Activated T-cell treated with anti-CD3 and anti-CD28 coated beads, Interleukin-2, amount 50 U/mL, for 72 hours (primary cell): ENCODE data around the gene IGF2. TPM values are rescaled to one million over a fixed set of nuclear protein-coding genes. Genes with fewer than 3 reads are reported as not detected.
"Not testable (repeated sequence)": the region's sequence is repeated elsewhere in the genome, so short reads cannot be mapped to it uniquely, and the experiment has no call there.

Experiments used
- ATAC-seq, 2 donors: fragments of 150-1000 bp; cut with Tn5 transposase; replicated peaks in 1 of 2; 2 replicates each; pipeline ENCODE4 v1.10.0; 2021; ENCODE audit warnings: moderate library complexity in 2 of 2, mild to moderate bottlenecking in 1 of 2
- DNase-seq, 2 donors: peaks; one replicate each; pipeline ENCODE4 v3.0.0; 2021 to 2022; ENCODE audit warnings: mixed read lengths in 1 of 2
- H3K27ac Mint-ChIP-seq: one replicate; pipeline ENCODE4 v1.8.0; 2022; ENCODE audit warnings: mild to moderate bottlenecking, moderate library complexity, mixed read lengths
- H3K27me3 Mint-ChIP-seq: one replicate; pipeline ENCODE4 v1.8.0; 2022; ENCODE audit warnings: low read depth, mixed read lengths
- H3K36me3 Mint-ChIP-seq, 2 donors: one replicate each; pipeline ENCODE4 v1.8.0; 2022; ENCODE audit warnings: mixed read lengths in 2 of 2, mild to moderate bottlenecking in 1 of 2; ENCODE audit not compliant: insufficient read depth in 2 of 2
- H3K4me1 Mint-ChIP-seq: one replicate; pipeline ENCODE4 v1.8.0; 2022; ENCODE audit warnings: low read depth, mixed read lengths
- H3K4me3 Mint-ChIP-seq, 2 donors: one replicate each; pipeline ENCODE4 v1.8.0; 2022; ENCODE audit warnings: mild to moderate bottlenecking in 2 of 2, mixed read lengths in 2 of 2, moderate library complexity in 2 of 2
- H3K9me3 Mint-ChIP-seq, 2 donors: one replicate each; pipeline ENCODE4 v1.8.0; 2022; ENCODE audit warnings: mixed read lengths in 2 of 2
- total RNA-seq, 2 donors: library from RNA; stranded (reverse); gene quantifications; one replicate each; pipeline ENCODE4 v1.2.3, GENCODE V29; 2022

Gene IGF2
- total RNA-seq, 2 donors from 2014 or later = 2.0 to 40.4 TPM

- no peak overlapping the region for H3K4me3 Mint-ChIP-seq
- no peak overlapping the region for H3K27ac Mint-ChIP-seq
- ATAC-seq = no peak
- peaks cover 10 to 13% of the 10 kb centered on the region in 2 donors for H3K9me3 Mint-ChIP-seq
- no peaks in the 10 kb centered on the region for H3K4me1 Mint-ChIP-seq
- no peak for DNase-seq
- peaks cover 29% of the 10 kb centered on the region for H3K27me3 Mint-ChIP-seq
- H3K36me3 Mint-ChIP-seq = peaks cover 0 to 4% of the 10 kb centered on the region in 2 donors
Measured at GRCh38 chr11:2126520-2127085, 12.6 kb downstream of the IGF2 start.

- not testable (repeated sequence) for H3K9me3 Mint-ChIP-seq, H3K4me1 Mint-ChIP-seq, DNase-seq, H3K4me3 Mint-ChIP-seq, ATAC-seq, H3K27ac Mint-ChIP-seq, H3K36me3 Mint-ChIP-seq
- peaks cover 23% of the 10 kb centered on the region for H3K27me3 Mint-ChIP-seq
Measured at GRCh38 chr11:2124736-2125484, 14.3 kb downstream of the IGF2 start.

- DNase-seq (no peak), ATAC-seq (no peak)
- Mint-ChIP-seq H3K27ac (no peak overlapping the region), H3K27me3 (peaks cover 28% of the 10 kb centered on the region), H3K4me1 (no peaks in the 10 kb centered on the region), H3K4me3 (no peak overlapping the region), H3K36me3 (no peaks in the 10 kb centered on the region), H3K9me3 (peaks cover 7 to 9% of the 10 kb centered on the region in 2 donors)
Measured at GRCh38 chr11:2123628-2123960, 15.6 kb downstream of the IGF2 start.

- DNase-seq (no peak), ATAC-seq (no peak)
- H3K27me3 Mint-ChIP-seq = peaks cover 32% of the 10 kb centered on the region
- no peak overlapping the region for H3K27ac Mint-ChIP-seq
- H3K4me3 Mint-ChIP-seq = no peak overlapping the region
- H3K36me3 Mint-ChIP-seq = no peaks in the 10 kb centered on the region
- no peaks in the 10 kb centered on the region for H3K4me1 Mint-ChIP-seq
- peaks cover 7 to 9% of the 10 kb centered on the region in 2 donors for H3K9me3 Mint-ChIP-seq
Measured at GRCh38 chr11:2122907-2123627, 16.1 kb downstream of the IGF2 start.

GRCh38 chr11:2122222-2122906 is 16.8 kb downstream of the IGF2 start:
- H3K27me3 Mint-ChIP-seq = peaks cover 39% of the 10 kb centered on the region
- no peaks in the 10 kb centered on the region for H3K36me3 Mint-ChIP-seq
- H3K27ac Mint-ChIP-seq = no peak overlapping the region
- ATAC-seq (no peak), DNase-seq (no peak)
- H3K4me3 Mint-ChIP-seq = no peak overlapping the region
- no peaks in the 10 kb centered on the region for H3K4me1 Mint-ChIP-seq
- peaks cover 7 to 11% of the 10 kb centered on the region in 2 donors for H3K9me3 Mint-ChIP-seq

- ATAC-seq (no peak), DNase-seq (no peak)
- Mint-ChIP-seq H3K36me3 (no peaks in the 10 kb centered on the region), H3K27ac (no peak overlapping the region), H3K4me3 (no peak overlapping the region), H3K4me1 (no peaks in the 10 kb centered on the region), H3K27me3 (peaks cover 46% of the 10 kb centered on the region), H3K9me3 (peaks cover 7 to 11% of the 10 kb centered on the region in 2 donors)
Measured at GRCh38 chr11:2121227-2122130, 17.7 kb downstream of the IGF2 start.

GRCh38 chr11:2120359-2121100 is 18.7 kb downstream of the IGF2 start:
- Mint-ChIP-seq H3K36me3 (no peaks in the 10 kb centered on the region), H3K4me1 (no peaks in the 10 kb centered on the region), H3K27me3 (peaks cover 52% of the 10 kb centered on the region), H3K9me3 (peaks cover 5% of the 10 kb centered on the region in 2 donors), H3K4me3 (no peak overlapping the region), H3K27ac (no peak overlapping the region)
- DNase-seq = no peak
- no peak for ATAC-seq

- peaks cover 40% of the 10 kb centered on the region for H3K27me3 Mint-ChIP-seq
- H3K9me3 Mint-ChIP-seq = peaks cover 0 to 2% of the 10 kb centered on the region in 2 donors
- H3K27ac Mint-ChIP-seq = no peak overlapping the region
- no peaks in the 10 kb centered on the region for H3K36me3 Mint-ChIP-seq
- no peak for DNase-seq
- no peaks in the 10 kb centered on the region for H3K4me1 Mint-ChIP-seq
- H3K4me3 Mint-ChIP-seq = no peak overlapping the region
- ATAC-seq = no peak
Measured at GRCh38 chr11:2118677-2119076, 20.5 kb downstream of the IGF2 start.

- no peak for ATAC-seq
- Mint-ChIP-seq H3K4me3 (no peak overlapping the region), H3K27me3 (peaks cover 38% of the 10 kb centered on the region), H3K9me3 (peaks cover 0 to 2% of the 10 kb centered on the region in 2 donors), H3K27ac (no peak overlapping the region), H3K36me3 (no peaks in the 10 kb centered on the region), H3K4me1 (no peaks in the 10 kb centered on the region)
- no peak for DNase-seq
Measured at GRCh38 chr11:2116680-2117079, 22.5 kb downstream of the IGF2 start.

GRCh38 chr11:2115308-2115707 is 23.9 kb downstream of the IGF2 start:
- Mint-ChIP-seq H3K27ac (no peak overlapping the region), H3K4me1 (no peaks in the 10 kb centered on the region), H3K9me3 (peaks cover 0 to 2% of the 10 kb centered on the region in 2 donors), H3K4me3 (no peak overlapping the region), H3K27me3 (peaks cover 40% of the 10 kb centered on the region), H3K36me3 (no peaks in the 10 kb centered on the region)
- ATAC-seq (no peak), DNase-seq (no peak)

GRCh38 chr11:2114430-2115241 is 24.6 kb downstream of the IGF2 start:
- no peaks in the 10 kb centered on the region for H3K36me3 Mint-ChIP-seq
- no peak for DNase-seq
- no peak overlapping the region for H3K27ac Mint-ChIP-seq
- H3K27me3 Mint-ChIP-seq = peaks cover 42% of the 10 kb centered on the region
- H3K4me3 Mint-ChIP-seq = no peak overlapping the region
- H3K9me3 Mint-ChIP-seq = peaks cover 0 to 2% of the 10 kb centered on the region in 2 donors
- H3K4me1 Mint-ChIP-seq = no peaks in the 10 kb centered on the region
- ATAC-seq = no peak
